DND-41 (cell line): ENCODE data around the gene ZNF326.

Source experiments
- CTCF ChIP-seq: IDR thresholded peaks from 2 replicates; pipeline ENCODE4 v1.5.1; 2012; ENCODE audit warnings: borderline replicate concordance, low read length, moderate library complexity, mild to moderate bottlenecking; ENCODE audit not compliant: poor library complexity, severe bottlenecking; ENCODE audit errors: extremely low read depth
- EZH2 ChIP-seq: IDR thresholded peaks from 3 replicates; pipeline ENCODE4 v1.6.1; 2012; ENCODE audit warnings: borderline replicate concordance, low read depth, mild to moderate bottlenecking, moderate library complexity, low read length, inconsistent platforms; ENCODE audit not compliant: severe bottlenecking

GRCh38 chr1:89990976-89991831, 3.7 kb upstream of the ZNF326 start:
- TF ChIP-seq CTCF (no peak), EZH2 (no peak)
